Ovary (tissue), 3 donors: ENCODE data around the gene FALEC.
A peak's percentile ranks its signal among the peaks of the same experiment; 100 is the strongest.

ENCODE experiments used
- CTCF ChIP-seq, 3 donors: fragments of 450-650 bp in 2 of 3; fragments of 200-600 bp in 1 of 3; IDR thresholded peaks; one replicate each; pipeline versions ENCODE4 v1.5.1 to v1.8.0; 2016 to 2022; ENCODE audit warnings: antibody characterized with exemption in 3 of 3, mild to moderate bottlenecking in 1 of 3
- EP300 ChIP-seq: sonication (generic); formaldehyde crosslinking; IDR thresholded peaks from one replicate; pipeline ENCODE4 v1.6.1; 2017; ENCODE audit warnings: antibody characterized with exemption
- POLR2A ChIP-seq: fragments of 450-650 bp; IDR thresholded peaks from one replicate; pipeline ENCODE4 v1.6.1; 2017; ENCODE audit warnings: antibody characterized with exemption, mild to moderate bottlenecking, moderate library complexity
- donor health status: DM: no; HTN: no; CAD: no.

- TF ChIP-seq CTCF (IDR thresholded peaks at IDR 0.05) (no peak), POLR2A (peak; percentile 29), EP300 (peak; percentile 99)
Measured at GRCh38 chr1:150561974-150562445, 46.5 kb downstream of the FALEC start.
